ENCODE data around the gene LRRFIP2. TPM values are rescaled to one million over a fixed set of nuclear protein-coding genes. Genes with fewer than 3 reads are reported as not detected.

Gene LRRFIP2
- total and polyA plus RNA-seq, 2 donors (not counting 1 experiment from before 2014, with no cell fraction given), result 83.7 to 149 TPM

DNA sequence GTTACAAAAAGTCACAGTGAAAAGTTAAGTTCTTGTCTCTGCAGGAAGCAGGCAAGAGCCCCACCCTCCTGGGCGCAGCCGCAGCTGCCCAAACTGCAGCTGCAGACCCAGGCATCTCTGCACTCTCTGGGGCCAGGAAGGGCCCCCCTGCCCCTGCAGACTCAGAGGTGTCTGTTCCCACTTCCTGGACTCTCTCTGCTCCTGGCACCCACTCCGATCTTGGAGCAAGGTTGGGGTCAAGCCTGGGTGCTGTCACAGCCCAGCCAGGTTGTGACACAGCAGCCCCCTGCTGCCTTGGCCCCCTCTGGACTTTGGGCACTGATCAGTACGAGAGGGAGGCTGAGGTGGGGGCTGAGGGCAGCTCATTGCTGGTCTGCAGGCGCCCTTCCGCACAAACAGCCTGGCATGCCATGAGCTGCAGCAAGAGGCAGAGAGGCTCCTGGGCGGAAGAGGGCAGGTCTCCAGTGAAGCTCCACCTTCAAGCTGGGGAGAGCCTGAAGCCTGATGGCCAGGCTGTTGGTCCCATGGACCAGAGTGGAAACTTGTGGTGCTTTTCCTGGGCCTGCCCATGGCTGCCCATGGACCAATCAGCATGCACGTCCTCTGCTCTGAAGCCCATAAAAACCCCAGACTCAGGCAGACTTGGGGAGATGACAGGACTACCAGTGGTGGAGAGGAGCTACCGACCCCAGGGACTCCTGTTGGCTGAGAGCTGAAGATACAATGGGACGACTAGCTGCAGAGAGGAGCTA, 42.9 kb upstream of the LRRFIP2 start:
- no peak for TF ChIP-seq EZH2 (IDR thresholded peaks at IDR 0.05; ENCODE audit: low read length, missing control alignments)
- TF ChIP-seq, protein P1, sequence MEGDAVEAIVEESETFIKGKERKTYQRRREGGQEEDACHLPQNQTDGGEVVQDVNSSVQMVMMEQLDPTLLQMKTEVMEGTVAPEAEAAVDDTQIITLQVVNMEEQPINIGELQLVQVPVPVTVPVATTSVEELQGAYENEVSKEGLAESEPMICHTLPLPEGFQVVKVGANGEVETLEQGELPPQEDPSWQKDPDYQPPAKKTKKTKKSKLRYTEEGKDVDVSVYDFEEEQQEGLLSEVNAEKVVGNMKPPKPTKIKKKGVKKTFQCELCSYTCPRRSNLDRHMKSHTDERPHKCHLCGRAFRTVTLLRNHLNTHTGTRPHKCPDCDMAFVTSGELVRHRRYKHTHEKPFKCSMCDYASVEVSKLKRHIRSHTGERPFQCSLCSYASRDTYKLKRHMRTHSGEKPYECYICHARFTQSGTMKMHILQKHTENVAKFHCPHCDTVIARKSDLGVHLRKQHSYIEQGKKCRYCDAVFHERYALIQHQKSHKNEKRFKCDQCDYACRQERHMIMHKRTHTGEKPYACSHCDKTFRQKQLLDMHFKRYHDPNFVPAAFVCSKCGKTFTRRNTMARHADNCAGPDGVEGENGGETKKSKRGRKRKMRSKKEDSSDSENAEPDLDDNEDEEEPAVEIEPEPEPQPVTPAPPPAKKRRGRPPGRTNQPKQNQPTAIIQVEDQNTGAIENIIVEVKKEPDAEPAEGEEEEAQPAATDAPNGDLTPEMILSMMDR (conservative IDR thresholded peaks at IDR 0.05 in 1 of 2, IDR thresholded peaks at IDR 0.05 in 1 of 2; ENCODE audit: low read depth in 1 of 2, low read length in 2 of 2), result no peak
- DNase-seq (ENCODE audit: low read depth in 2 of 2), result no peak
- H3K9ac ChIP-seq (ENCODE audit: insufficient read depth, low read length), result no peak overlapping the region
- H2AFZ ChIP-seq (ENCODE audit: low read length), result no peak overlapping the region
- H3K4me1 ChIP-seq (ENCODE audit: control insufficient read depth, extremely low read depth, insufficient read depth, low read length), result no peaks in the 10 kb centered on the region
- no peak overlapping the region for H3K27ac ChIP-seq (ENCODE audit: insufficient read depth, low read length)
- H3K27me3 ChIP-seq (ENCODE audit: control insufficient read depth, insufficient read depth, low read length), result no peaks in the 10 kb centered on the region
- no peak overlapping the region for H3K4me3 ChIP-seq (replicated peaks in 1 of 4; ENCODE audit: control extremely low read depth in 1 of 4, insufficient read depth in 1 of 4, low read depth in 3 of 4, low read length in 4 of 4)
- H4K20me1 ChIP-seq (ENCODE audit: control insufficient read depth, extremely low read depth, insufficient read depth, low read length), result no peaks in the 10 kb centered on the region
- H3K79me2 ChIP-seq (ENCODE audit: control insufficient read depth, insufficient read depth, low read length), result no peaks in the 10 kb centered on the region
- no peaks in the 10 kb centered on the region for H3K9me3 ChIP-seq (ENCODE audit: control insufficient read depth, insufficient read depth, low read depth, low read length)
- H3K4me2 ChIP-seq (ENCODE audit: extremely low read depth, insufficient read depth, low read length), result no peak overlapping the region
- H3K36me3 ChIP-seq (ENCODE audit: control insufficient read depth, insufficient read depth, low read length), result no peaks in the 10 kb centered on the region

DNA sequence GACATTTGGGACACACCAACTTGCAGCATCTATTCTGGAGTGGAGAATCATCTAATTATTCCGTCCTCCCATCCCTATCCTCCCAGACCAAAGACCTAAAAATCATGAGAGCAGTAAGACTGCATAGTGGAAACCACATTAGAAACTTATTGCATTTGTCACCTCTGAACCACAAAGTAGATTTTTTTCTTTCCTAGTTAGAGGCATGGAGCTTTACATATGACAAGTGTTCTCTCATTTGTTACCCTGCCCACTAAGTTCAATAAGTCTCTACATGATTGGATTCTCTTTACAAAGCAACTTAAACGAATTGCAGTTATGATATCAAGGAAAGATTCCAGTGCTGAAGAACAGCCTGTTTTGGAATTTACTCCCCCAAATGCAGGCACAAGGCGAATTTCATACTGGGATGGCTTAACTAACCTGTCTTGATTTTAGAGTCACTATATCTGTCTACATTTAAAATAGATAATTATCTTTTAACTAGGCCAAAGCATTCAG, 42.3 kb upstream of the LRRFIP2 start:
- Histone ChIP-seq H3K4me2 (ENCODE audit: extremely low read depth, insufficient read depth, low read length) (no peak overlapping the region), H3K36me3 (ENCODE audit: control insufficient read depth, insufficient read depth, low read length) (no peaks in the 10 kb centered on the region), H3K9ac (ENCODE audit: insufficient read depth, low read length) (no peak overlapping the region), H4K20me1 (ENCODE audit: control insufficient read depth, extremely low read depth, insufficient read depth, low read length) (no peaks in the 10 kb centered on the region), H3K4me3 (replicated peaks in 1 of 4; ENCODE audit: control extremely low read depth in 1 of 4, insufficient read depth in 1 of 4, low read depth in 3 of 4, low read length in 4 of 4) (no peak overlapping the region), H3K27ac (ENCODE audit: insufficient read depth, low read length) (no peak overlapping the region), H3K9me3 (ENCODE audit: control insufficient read depth, insufficient read depth, low read depth, low read length) (no peaks in the 10 kb centered on the region), H3K4me1 (ENCODE audit: control insufficient read depth, extremely low read depth, insufficient read depth, low read length) (no peaks in the 10 kb centered on the region), H3K27me3 (ENCODE audit: control insufficient read depth, insufficient read depth, low read length) (no peaks in the 10 kb centered on the region), H2AFZ (ENCODE audit: low read length) (no peak overlapping the region), H3K79me2 (ENCODE audit: control insufficient read depth, insufficient read depth, low read length) (no peaks in the 10 kb centered on the region)
- no peak for DNase-seq (ENCODE audit: low read depth in 2 of 2)
- TF ChIP-seq, protein P1 (conservative IDR thresholded peaks at IDR 0.05 in 1 of 2, IDR thresholded peaks at IDR 0.05 in 1 of 2; ENCODE audit: low read depth in 1 of 2, low read length in 2 of 2), result no peak
- no peak for TF ChIP-seq EZH2 (IDR thresholded peaks at IDR 0.05; ENCODE audit: low read length, missing control alignments)

DNA sequence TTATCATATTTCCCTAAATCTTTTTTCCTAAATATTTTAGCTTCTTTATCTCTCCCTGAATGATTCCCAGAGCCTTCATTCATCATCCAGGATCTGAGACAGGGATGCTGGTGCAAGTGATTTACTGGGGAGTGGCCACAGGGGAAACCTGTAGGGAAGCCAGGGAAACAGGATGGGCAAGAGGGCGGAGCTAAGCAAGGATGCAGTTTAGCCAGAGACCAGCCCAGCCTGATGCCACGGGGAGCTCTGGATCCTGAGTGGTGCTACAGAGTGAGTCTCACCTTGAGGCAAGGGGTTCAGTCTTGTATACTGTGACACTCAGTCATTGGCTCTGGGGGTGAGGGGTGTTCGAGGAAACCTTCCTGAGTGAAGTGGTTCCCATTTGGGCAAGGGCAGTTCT, 39.7 kb upstream of the LRRFIP2 start:
- H4K20me1 ChIP-seq (ENCODE audit: control insufficient read depth, extremely low read depth, insufficient read depth, low read length), result no peaks in the 10 kb centered on the region
- H3K79me2 ChIP-seq (ENCODE audit: control insufficient read depth, insufficient read depth, low read length), result no peaks in the 10 kb centered on the region
- H3K27ac ChIP-seq (ENCODE audit: insufficient read depth, low read length), result no peak overlapping the region
- H3K9me3 ChIP-seq (ENCODE audit: control insufficient read depth, insufficient read depth, low read depth, low read length), result no peaks in the 10 kb centered on the region
- no peak overlapping the region for H3K4me3 ChIP-seq (replicated peaks in 1 of 4; ENCODE audit: control extremely low read depth in 1 of 4, insufficient read depth in 1 of 4, low read depth in 3 of 4, low read length in 4 of 4)
- no peaks in the 10 kb centered on the region for H3K27me3 ChIP-seq (ENCODE audit: control insufficient read depth, insufficient read depth, low read length)
- no peak overlapping the region for H3K4me2 ChIP-seq (ENCODE audit: extremely low read depth, insufficient read depth, low read length)
- no peaks in the 10 kb centered on the region for H3K36me3 ChIP-seq (ENCODE audit: control insufficient read depth, insufficient read depth, low read length)
- TF ChIP-seq EZH2 (IDR thresholded peaks at IDR 0.05; ENCODE audit: low read length, missing control alignments), result no peak
- TF ChIP-seq, protein P1 (conservative IDR thresholded peaks at IDR 0.05 in 1 of 2, IDR thresholded peaks at IDR 0.05 in 1 of 2; ENCODE audit: low read depth in 1 of 2, low read length in 2 of 2), result no peak
- no peak overlapping the region for H3K9ac ChIP-seq (ENCODE audit: insufficient read depth, low read length)
- DNase-seq (ENCODE audit: low read depth in 2 of 2), result no peak
- H2AFZ ChIP-seq (ENCODE audit: low read length), result no peak overlapping the region
- H3K4me1 ChIP-seq (ENCODE audit: control insufficient read depth, extremely low read depth, insufficient read depth, low read length), result no peaks in the 10 kb centered on the region

Data from fibroblast of lung (primary cell).